ENCODE measurements around the gene MAPKAP1.

Gene MAPKAP1

GRCh38 chr9:125651576-125652232 is 55.3 kb downstream of the MAPKAP1 start:
- DNase-seq = no peak
- in situ Hi-C loops (cut with HindIII; ENCODE audit: low pct_ligation_motif_present, low pct_unique_long_range_greater_than_20kb, low sequenced_read_pairs) = no loop called here

DNA sequence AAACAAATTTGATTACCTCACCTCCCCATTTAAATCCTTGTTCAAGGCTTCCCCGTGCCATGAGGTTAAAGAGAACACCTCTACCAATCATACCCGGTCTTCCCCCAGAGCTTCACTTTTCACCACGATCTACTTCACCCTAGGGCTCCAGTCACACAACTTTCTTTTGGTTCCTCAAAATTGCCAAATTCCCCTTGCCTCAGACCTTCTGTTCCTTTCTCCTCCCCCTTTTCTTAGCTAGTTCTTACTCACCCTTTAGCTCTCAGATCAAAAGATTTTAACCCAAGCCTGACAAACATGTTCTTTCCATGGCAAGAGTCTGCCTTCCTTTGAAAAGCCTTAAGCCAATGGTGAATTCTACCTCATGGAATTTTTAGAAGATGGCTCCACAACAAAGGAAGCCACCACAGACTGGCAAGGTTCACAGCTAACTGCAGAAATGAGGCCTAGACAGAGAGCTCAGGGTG is 56.7 kb downstream of the MAPKAP1 start:
- in situ Hi-C loops (cut with HindIII; ENCODE audit: low pct_ligation_motif_present, low pct_unique_long_range_greater_than_20kb, low sequenced_read_pairs) = no loop called here
- DNase-seq = no peak

- no peak for DNase-seq
- in situ Hi-C loops (cut with HindIII; ENCODE audit: low pct_ligation_motif_present, low pct_unique_long_range_greater_than_20kb, low sequenced_read_pairs) = no loop called here
Observed at GRCh38 chr9:125649826-125650225, 57.2 kb downstream of the MAPKAP1 start.

DNA sequence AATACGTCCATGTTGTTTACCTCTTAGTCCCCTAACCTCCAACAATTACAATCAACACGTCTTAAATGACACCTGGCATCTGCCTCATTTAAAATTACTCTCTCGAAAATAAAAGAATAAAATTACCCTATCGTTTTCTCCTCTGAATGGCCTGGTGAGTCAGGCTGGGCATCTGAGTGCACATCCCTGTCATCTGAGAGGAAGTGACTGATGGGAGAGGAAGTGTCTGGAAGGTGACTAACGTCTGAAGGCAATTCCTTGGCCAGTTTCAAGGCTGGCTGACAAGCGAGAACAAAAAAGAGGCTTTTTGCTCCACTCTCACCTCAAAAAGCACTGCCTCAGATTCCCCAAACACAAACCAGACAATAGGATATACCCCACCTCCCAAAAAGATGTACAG is 57.7 kb downstream of the MAPKAP1 start:
- peak; percentile 69 for DNase-seq
- in situ Hi-C loops (cut with HindIII; ENCODE audit: low pct_ligation_motif_present, low pct_unique_long_range_greater_than_20kb, low sequenced_read_pairs) = no loop called here

DNA sequence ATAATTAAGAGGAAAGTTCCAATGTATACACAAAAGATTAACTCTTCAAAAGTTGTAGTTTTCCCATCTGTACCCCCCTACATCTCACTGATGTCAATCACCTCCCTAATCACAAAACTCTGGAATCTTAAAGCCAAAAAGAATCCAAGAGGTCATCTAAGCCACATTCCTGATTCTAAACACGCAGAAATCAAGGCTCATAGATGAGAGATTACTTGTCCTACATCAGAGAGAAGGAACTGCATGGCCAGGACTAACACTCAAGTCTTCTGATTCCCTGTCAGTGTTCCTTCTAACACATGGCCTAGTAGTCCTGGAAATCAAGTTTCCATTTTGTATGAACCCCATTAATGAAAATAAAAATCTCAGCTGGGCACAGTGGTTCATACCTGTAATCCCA is 58.7 kb downstream of the MAPKAP1 start:
- DNase-seq = no peak

DNA sequence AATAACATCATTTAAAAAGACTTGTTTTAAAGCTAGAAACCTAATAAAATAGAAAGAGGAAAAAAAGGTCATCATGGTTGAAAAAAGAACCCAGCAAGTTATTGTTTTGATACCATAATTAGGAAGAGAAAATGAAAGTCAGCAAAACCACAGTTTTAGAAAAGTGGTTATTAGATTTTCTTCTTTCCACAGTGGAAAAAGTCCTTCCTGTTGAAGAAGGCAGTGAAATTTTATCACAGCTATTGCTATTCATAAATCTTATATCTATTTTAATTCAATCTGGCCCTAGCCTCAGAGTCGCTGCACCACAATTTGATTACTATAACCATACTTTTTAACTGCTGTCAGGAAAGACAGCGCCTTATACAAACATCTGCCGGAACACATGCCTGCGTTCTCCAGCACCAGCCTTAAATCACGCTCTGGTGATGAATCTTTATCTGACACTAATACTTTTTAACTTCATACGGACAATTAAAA is 60.3 kb downstream of the MAPKAP1 start:
- DNase-seq = no peak
- in situ Hi-C loops (cut with HindIII; ENCODE audit: low pct_ligation_motif_present, low pct_unique_long_range_greater_than_20kb, low sequenced_read_pairs) = no loop called here

More for the DNA sequence above, 58.7 kb downstream of the MAPKAP1 start:
- in situ Hi-C loops (cut with HindIII; ENCODE audit: low pct_ligation_motif_present, low pct_unique_long_range_greater_than_20kb, low sequenced_read_pairs) = no loop called here

DNA sequence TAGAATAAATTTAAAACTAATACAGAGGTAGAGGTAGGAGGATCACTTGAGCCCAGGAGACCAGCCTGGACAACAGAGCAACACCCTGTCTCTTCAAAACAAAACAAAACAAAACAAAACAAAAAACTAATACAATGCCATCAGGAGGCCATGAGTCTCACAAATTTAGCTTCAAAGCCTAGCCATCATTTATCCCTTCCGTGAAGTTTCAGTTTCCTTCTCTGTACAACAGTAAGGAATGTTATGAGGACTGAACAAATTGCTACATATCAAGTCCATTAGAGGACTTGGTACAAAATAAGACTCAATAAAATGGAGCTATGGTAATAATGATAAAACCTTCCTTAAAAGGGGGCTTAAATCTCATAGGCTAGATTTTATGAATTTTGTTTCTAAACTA is 60.8 kb downstream of the MAPKAP1 start:
- DNase-seq = no peak

GRCh38 chr9:125644819-125645507 is 62.0 kb downstream of the MAPKAP1 start:
- DNase-seq = no peak
- in situ Hi-C loops (cut with HindIII; ENCODE audit: low pct_ligation_motif_present, low pct_unique_long_range_greater_than_20kb, low sequenced_read_pairs) = no loop called here

More for the DNA sequence above, 60.8 kb downstream of the MAPKAP1 start:
- in situ Hi-C loops (cut with HindIII; ENCODE audit: low pct_ligation_motif_present, low pct_unique_long_range_greater_than_20kb, low sequenced_read_pairs) = no loop called here

DNA sequence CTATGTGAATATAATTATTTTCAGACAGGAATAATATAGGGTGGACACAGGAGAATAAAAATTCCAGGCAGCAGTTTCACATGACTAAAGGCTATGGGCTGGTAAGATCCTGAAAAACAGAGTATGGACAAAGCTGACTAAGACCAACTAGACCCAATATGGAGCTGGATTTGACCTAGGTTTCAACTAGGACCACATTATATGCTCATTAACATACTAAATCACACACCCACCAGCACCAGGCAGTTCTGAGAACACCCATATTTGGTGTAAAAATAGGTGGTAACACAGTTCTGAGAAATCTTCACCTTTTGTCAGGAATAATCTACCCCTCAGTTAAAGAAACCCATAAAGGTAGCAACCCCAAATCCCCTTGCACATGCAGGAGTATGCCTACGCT is 64.7 kb downstream of the MAPKAP1 start:
- DNase-seq = no peak
- in situ Hi-C loops (cut with HindIII; ENCODE audit: low pct_ligation_motif_present, low pct_unique_long_range_greater_than_20kb, low sequenced_read_pairs) = no loop called here

- in situ Hi-C loops (cut with HindIII; ENCODE audit: low pct_ligation_motif_present, low pct_unique_long_range_greater_than_20kb, low sequenced_read_pairs) = no loop called here
- DNase-seq = no peak
Observed at GRCh38 chr9:125639057-125639456, 68.0 kb downstream of the MAPKAP1 start.

- no peak for DNase-seq
- in situ Hi-C loops (cut with HindIII; ENCODE audit: low pct_ligation_motif_present, low pct_unique_long_range_greater_than_20kb, low sequenced_read_pairs) = no loop called here
Observed at GRCh38 chr9:125638239-125639045, 68.6 kb downstream of the MAPKAP1 start.

- no peak for DNase-seq
- in situ Hi-C loops (cut with HindIII; ENCODE audit: low pct_ligation_motif_present, low pct_unique_long_range_greater_than_20kb, low sequenced_read_pairs) = no loop called here
Observed at GRCh38 chr9:125637241-125637640, 69.8 kb downstream of the MAPKAP1 start.

GRCh38 chr9:125635888-125636287 is 71.1 kb downstream of the MAPKAP1 start:
- in situ Hi-C loops (cut with HindIII; ENCODE audit: low pct_ligation_motif_present, low pct_unique_long_range_greater_than_20kb, low sequenced_read_pairs) = no loop called here
- no peak for DNase-seq

DNA sequence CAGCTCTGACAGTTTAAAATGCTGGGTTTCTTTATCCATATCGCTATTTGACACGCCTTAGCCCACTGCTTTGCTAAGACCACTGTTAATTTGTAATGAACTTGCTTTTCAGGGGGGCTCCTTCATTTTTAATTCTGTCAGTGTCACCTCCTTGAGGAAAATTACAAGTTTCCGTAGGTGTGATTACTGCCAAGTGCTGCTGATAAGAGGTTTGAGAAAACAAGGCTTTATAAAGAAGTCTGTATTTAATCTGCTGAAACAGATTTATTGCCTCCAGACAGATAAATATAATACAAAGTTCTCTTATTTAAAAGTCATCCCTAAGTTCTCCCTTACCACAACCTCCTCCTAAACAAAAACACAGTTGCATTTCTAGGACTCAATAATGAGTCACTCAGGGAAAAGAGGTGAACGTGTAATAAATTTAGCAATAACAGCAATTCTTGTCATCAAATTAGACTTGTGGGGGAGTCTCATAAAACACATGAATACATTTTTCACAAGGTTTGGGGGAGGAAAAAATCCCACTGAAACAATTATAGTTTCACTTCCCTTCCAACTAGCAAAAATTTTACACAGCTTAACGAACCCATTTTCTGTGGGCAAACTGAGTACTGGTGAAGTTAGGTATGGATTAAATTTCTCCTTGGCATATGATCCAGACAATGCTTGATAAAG is 72.8 kb downstream of the MAPKAP1 start:
- DNase-seq = no peak
- in situ Hi-C loops (cut with HindIII; ENCODE audit: low pct_ligation_motif_present, low pct_unique_long_range_greater_than_20kb, low sequenced_read_pairs) = no loop called here

DNA sequence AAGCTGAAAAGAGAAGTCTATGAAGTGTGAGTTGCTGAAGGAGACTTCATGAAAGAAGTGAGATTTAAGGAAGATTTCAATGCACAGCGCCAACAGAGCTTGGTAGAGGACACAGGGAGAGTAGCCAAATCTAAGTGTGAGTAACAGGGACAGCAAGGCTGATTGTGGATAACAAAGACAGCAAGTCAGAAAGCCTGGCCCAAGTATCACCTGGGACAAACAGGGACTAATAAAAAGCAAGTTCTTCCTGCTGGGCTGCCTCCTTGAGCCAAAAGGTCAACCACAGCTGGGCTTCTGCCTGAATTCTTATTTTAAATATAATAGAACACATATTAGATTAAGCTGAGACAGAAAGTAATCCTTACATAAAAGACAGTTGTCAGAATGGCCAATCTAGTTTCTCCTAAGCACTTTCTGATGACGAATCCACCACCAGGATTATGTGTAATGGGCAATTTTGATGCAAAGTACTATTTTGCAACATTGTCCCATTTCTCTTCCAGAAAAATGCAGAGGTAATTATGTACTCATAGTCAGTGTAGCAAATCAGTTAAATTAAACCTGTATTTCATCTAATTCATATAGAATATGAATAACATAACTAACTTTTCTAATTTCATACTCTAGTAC is 73.8 kb downstream of the MAPKAP1 start:
- in situ Hi-C loops (cut with HindIII; ENCODE audit: low pct_ligation_motif_present, low pct_unique_long_range_greater_than_20kb, low sequenced_read_pairs) = no loop called here
- DNase-seq = no peak

- in situ Hi-C loops (cut with HindIII; ENCODE audit: low pct_ligation_motif_present, low pct_unique_long_range_greater_than_20kb, low sequenced_read_pairs) = no loop called here
Observed at GRCh38 chr9:125632321-125633115, 74.5 kb downstream of the MAPKAP1 start.

GRCh38 chr9:125631391-125632085 is 75.5 kb downstream of the MAPKAP1 start:
- in situ Hi-C loops (cut with HindIII; ENCODE audit: low pct_ligation_motif_present, low pct_unique_long_range_greater_than_20kb, low sequenced_read_pairs) = no loop called here
- peak; percentile 45 for DNase-seq

More at GRCh38 chr9:125632321-125633115, 74.5 kb downstream of the MAPKAP1 start:
- DNase-seq = no peak

All from ACHN (cell line).